Measurements from ENCODE around the gene CEMIP.

GRCh38 chr15:80811781-80812315, 32.7 kb downstream of the CEMIP start:
- TF ChIP-seq CTCF (conservative IDR thresholded peaks at IDR 0.05; ENCODE audit: low read length) (no peak), EZH2phosphoT487 (IDR thresholded peaks at IDR 0.05; ENCODE audit: borderline replicate concordance, low read depth, low read length) (no peak)

Data from OCI-LY7 (cell line).